ENCODE data around the gene SLC22A3.

Gene SLC22A3

GRCh38 chr6:160457823-160458222 is 109.6 kb downstream of the SLC22A3 start:
- Histone ChIP-seq H4K20me1 (ENCODE audit: control insufficient read depth, insufficient read depth, low read depth, low read length) (no peaks in the 10 kb centered on the region), H3K27ac (ENCODE audit: low read depth, low read length) (no peak overlapping the region), H3K4me2 (ENCODE audit: low read length) (no peak overlapping the region), H3K27me3 (ENCODE audit: control insufficient read depth, low read length) (no peaks in the 10 kb centered on the region; the same call in 1 of the 2 replicates), H3K9me3 (ENCODE audit: control insufficient read depth, insufficient read depth, low read length) (no peaks in the 10 kb centered on the region), H3K4me1 (ENCODE audit: control insufficient read depth, low read length) (no peaks in the 10 kb centered on the region), H3K9me2 (replicated peaks; ENCODE audit: control insufficient read depth, low read length) (no peaks in the 10 kb centered on the region), H3F3A (ENCODE audit: control insufficient read depth, insufficient read depth) (no peaks in the 10 kb centered on the region), H3K4me3 (ENCODE audit: low read length) (no peak overlapping the region), H3K36me3 (ENCODE audit: control insufficient read depth, low read length) (no peaks in the 10 kb centered on the region), H3K79me2 (ENCODE audit: control insufficient read depth, low read length) (no peaks in the 10 kb centered on the region)
- TF ChIP-seq EZH2phosphoT487 (IDR thresholded peaks at IDR 0.05; ENCODE audit: borderline replicate concordance, low read length): no peak
- TF ChIP-seq CTCF (IDR thresholded peaks at IDR 0.05; ENCODE audit: low read depth, low read length, poor library complexity, severe bottlenecking): no peak

- Histone ChIP-seq H3K9me2 (replicated peaks; ENCODE audit: control insufficient read depth, low read length) (no peaks in the 10 kb centered on the region), H3K9me3 (ENCODE audit: control insufficient read depth, insufficient read depth, low read length) (no peaks in the 10 kb centered on the region), H3K4me2 (ENCODE audit: low read length) (no peak overlapping the region), H4K20me1 (ENCODE audit: control insufficient read depth, insufficient read depth, low read depth, low read length) (no peaks in the 10 kb centered on the region), H3K27me3 (ENCODE audit: control insufficient read depth, low read length) (no peaks in the 10 kb centered on the region; the same call in 1 of the 2 replicates), H3F3A (ENCODE audit: control insufficient read depth, insufficient read depth) (no peaks in the 10 kb centered on the region), H3K4me1 (ENCODE audit: control insufficient read depth, low read length) (no peaks in the 10 kb centered on the region), H3K79me2 (ENCODE audit: control insufficient read depth, low read length) (no peaks in the 10 kb centered on the region), H3K4me3 (ENCODE audit: low read length) (no peak overlapping the region), H3K36me3 (ENCODE audit: control insufficient read depth, low read length) (no peaks in the 10 kb centered on the region), H3K27ac (ENCODE audit: low read depth, low read length) (no peak overlapping the region)
- TF ChIP-seq CTCF (IDR thresholded peaks at IDR 0.05; ENCODE audit: low read depth, low read length, poor library complexity, severe bottlenecking) (no peak), EZH2phosphoT487 (IDR thresholded peaks at IDR 0.05; ENCODE audit: borderline replicate concordance, low read length) (no peak)
Observed at GRCh38 chr6:160461641-160462040, 113.5 kb downstream of the SLC22A3 start.

GRCh38 chr6:160462116-160462515 is 113.9 kb downstream of the SLC22A3 start:
- no peaks in the 10 kb centered on the region for H3K79me2 ChIP-seq (ENCODE audit: control insufficient read depth, low read length)
- H3K4me1 ChIP-seq (ENCODE audit: control insufficient read depth, low read length): no peaks in the 10 kb centered on the region
- H3K36me3 ChIP-seq (ENCODE audit: control insufficient read depth, low read length): no peaks in the 10 kb centered on the region
- H4K20me1 ChIP-seq (ENCODE audit: control insufficient read depth, insufficient read depth, low read depth, low read length): no peaks in the 10 kb centered on the region
- H3K27ac ChIP-seq (ENCODE audit: low read depth, low read length): no peak overlapping the region
- H3F3A ChIP-seq (ENCODE audit: control insufficient read depth, insufficient read depth): no peaks in the 10 kb centered on the region
- no peaks in the 10 kb centered on the region for H3K9me2 ChIP-seq (replicated peaks; ENCODE audit: control insufficient read depth, low read length)
- H3K4me2 ChIP-seq (ENCODE audit: low read length): no peak overlapping the region
- TF ChIP-seq CTCF (IDR thresholded peaks at IDR 0.05; ENCODE audit: low read depth, low read length, poor library complexity, severe bottlenecking): no peak
- TF ChIP-seq EZH2phosphoT487 (IDR thresholded peaks at IDR 0.05; ENCODE audit: borderline replicate concordance, low read length): no peak
- H3K4me3 ChIP-seq (ENCODE audit: low read length): no peak overlapping the region
- H3K9me3 ChIP-seq (ENCODE audit: control insufficient read depth, insufficient read depth, low read length): no peaks in the 10 kb centered on the region
- no peaks in the 10 kb centered on the region; the same call in 1 of the 2 replicates for H3K27me3 ChIP-seq (ENCODE audit: control insufficient read depth, low read length)
